Measurements from ENCODE around the gene PPARG. TPM values are rescaled to one million over a fixed set of nuclear protein-coding genes. Genes with fewer than 3 reads are reported as not detected.

Gene PPARG
- total RNA-seq, 1 donor from 2014 or later, result 10.1 TPM

DNA sequence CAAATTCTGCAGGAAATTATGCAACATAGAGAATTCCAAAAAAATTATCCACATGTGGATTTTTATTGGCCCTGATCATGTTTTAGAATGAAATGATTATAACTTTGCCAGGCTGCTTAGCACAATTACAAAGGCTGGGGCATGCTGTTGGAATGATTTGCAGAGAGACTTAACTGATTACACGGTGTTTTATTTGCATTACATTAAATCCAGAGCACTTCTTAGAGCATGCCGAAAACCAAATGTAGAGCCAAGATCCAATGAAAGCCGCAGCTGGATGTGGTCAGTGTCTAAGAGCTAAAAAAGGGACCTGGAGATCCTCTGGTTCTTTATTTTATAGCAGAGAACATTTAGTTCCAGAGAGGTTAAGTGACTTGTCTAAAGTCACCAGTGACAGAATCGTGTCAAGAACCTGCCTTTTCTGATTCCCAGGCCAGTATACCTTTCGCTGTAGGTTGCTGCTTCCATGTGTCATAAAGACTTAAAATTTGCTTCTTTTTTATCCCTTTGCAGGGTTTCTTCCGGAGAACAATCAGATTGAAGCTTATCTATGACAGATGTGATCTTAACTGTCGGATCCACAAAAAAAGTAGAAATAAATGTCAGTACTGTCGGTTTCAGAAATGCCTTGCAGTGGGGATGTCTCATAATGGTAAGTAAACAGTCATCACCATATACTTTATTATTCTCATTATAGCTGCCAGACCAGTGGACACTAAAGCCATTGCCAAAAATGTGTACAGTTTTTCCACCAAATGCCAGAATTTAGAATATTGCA lies 103.4 kb downstream of the PPARG start:
- no peaks in the 10 kb centered on the region for H3K27me3 Mint-ChIP-seq (ENCODE audit: low read depth)
- DNase-seq (ENCODE audit: low spot score in 2 of 2, unreplicated experiment in 2 of 2), result no peak
- H3K27ac Mint-ChIP-seq, result no peak overlapping the region
- H3K9me3 Mint-ChIP-seq, result peaks cover 11% of the 10 kb centered on the region
- peaks cover 12% of the 10 kb centered on the region for H3K36me3 Mint-ChIP-seq
- H3K4me3 Mint-ChIP-seq, result no peak overlapping the region
- TF ChIP-seq, protein P1, sequence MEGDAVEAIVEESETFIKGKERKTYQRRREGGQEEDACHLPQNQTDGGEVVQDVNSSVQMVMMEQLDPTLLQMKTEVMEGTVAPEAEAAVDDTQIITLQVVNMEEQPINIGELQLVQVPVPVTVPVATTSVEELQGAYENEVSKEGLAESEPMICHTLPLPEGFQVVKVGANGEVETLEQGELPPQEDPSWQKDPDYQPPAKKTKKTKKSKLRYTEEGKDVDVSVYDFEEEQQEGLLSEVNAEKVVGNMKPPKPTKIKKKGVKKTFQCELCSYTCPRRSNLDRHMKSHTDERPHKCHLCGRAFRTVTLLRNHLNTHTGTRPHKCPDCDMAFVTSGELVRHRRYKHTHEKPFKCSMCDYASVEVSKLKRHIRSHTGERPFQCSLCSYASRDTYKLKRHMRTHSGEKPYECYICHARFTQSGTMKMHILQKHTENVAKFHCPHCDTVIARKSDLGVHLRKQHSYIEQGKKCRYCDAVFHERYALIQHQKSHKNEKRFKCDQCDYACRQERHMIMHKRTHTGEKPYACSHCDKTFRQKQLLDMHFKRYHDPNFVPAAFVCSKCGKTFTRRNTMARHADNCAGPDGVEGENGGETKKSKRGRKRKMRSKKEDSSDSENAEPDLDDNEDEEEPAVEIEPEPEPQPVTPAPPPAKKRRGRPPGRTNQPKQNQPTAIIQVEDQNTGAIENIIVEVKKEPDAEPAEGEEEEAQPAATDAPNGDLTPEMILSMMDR (IDR thresholded peaks at IDR 0.05; ENCODE audit: unreplicated experiment), result no peak
- no peaks in the 10 kb centered on the region for H3K4me1 Mint-ChIP-seq

- peaks cover 8% of the 10 kb centered on the region for H3K36me3 Mint-ChIP-seq
- TF ChIP-seq, protein P1 (IDR thresholded peaks at IDR 0.05; ENCODE audit: unreplicated experiment), result no peak
- no peak overlapping the region for H3K27ac Mint-ChIP-seq
- H3K4me3 Mint-ChIP-seq, result no peak overlapping the region
- peaks cover 4% of the 10 kb centered on the region for H3K27me3 Mint-ChIP-seq (ENCODE audit: low read depth)
- no peak for DNase-seq (ENCODE audit: low spot score in 2 of 2, unreplicated experiment in 2 of 2)
- no peaks in the 10 kb centered on the region for H3K4me1 Mint-ChIP-seq
- peaks cover 5% of the 10 kb centered on the region for H3K9me3 Mint-ChIP-seq
Measured at GRCh38 chr3:12393894-12394293, 105.0 kb downstream of the PPARG start.

DNA sequence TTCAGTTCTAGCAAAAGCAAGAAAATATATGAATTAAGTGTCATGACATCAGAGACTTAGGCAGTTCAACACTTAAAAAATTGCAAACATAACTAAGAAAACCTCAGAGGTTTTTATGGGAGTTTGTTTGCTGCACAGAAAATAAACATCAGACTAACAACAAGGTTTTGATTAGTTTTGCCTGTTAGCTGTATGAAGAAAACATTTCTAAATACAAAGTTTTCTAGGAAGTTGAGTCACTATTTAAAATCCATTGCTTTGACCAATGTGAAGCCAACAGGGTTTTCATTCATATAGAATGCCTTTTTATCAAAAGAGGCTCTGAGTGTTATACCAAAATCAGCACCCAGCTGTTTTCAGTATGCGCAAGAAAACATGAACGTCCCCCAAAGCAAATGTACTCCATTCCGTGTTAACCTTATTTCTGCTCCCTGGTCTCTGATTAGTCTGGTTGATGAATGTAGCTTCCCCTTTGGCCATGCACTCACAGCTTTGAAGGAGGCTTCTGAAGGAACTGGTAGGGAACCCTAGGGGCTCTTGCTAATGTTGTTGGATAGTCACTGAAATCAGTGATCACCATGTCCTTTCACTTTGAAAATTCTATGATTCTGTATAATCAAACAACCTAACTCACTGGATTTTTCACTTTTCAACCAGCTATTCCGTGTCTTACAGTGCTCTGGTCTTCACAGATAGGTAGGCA lies 105.8 kb downstream of the PPARG start:
- Mint-ChIP-seq H3K4me3 (no peak overlapping the region), H3K36me3 (peaks cover under 1% of the 10 kb centered on the region), H3K4me1 (no peaks in the 10 kb centered on the region), H3K27ac (no peak overlapping the region), H3K27me3 (ENCODE audit: low read depth) (peaks cover 4% of the 10 kb centered on the region), H3K9me3 (no peaks in the 10 kb centered on the region)
- TF ChIP-seq, protein P1 (IDR thresholded peaks at IDR 0.05; ENCODE audit: unreplicated experiment), result no peak
- no peak for DNase-seq (ENCODE audit: low spot score in 2 of 2, unreplicated experiment in 2 of 2)

DNA sequence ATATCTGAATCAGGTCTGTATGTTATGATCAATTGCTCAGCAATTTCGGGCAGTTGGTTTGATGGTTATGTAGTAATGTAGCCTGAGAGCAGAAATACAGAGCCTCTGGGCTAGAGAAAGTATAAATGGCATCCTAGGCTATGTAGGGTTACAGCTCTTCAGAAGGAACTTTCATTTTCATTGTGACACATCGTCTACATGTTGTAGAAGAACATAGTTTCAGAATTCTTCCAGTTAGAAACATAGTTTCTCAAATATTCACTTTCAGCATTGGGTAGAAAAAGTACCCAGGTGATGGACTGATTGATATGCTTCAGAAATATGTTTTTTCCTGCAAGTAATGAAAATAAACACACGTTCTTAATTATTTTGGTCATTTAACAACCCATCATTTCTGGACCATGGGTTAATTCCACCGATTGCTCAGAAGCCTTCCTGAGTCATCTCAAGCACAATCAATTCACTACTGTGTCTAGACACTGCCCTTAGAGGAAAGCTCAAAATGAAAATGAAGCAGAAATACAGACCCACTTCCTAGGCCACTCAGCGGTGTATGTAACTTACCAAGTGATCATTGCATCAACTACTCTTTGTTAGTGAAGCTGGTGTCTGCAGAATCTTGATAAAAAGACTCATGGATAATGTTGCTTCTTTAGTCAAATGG lies 106.6 kb downstream of the PPARG start:
- no peaks in the 10 kb centered on the region for H3K36me3 Mint-ChIP-seq
- H3K4me1 Mint-ChIP-seq, result no peaks in the 10 kb centered on the region
- no peak overlapping the region for H3K27ac Mint-ChIP-seq
- no peaks in the 10 kb centered on the region for H3K9me3 Mint-ChIP-seq
- no peak overlapping the region for H3K4me3 Mint-ChIP-seq
- H3K27me3 Mint-ChIP-seq (ENCODE audit: low read depth), result peaks cover 4% of the 10 kb centered on the region
- TF ChIP-seq, protein P1 (IDR thresholded peaks at IDR 0.05; ENCODE audit: unreplicated experiment), result no peak
- DNase-seq (ENCODE audit: low spot score in 2 of 2, unreplicated experiment in 2 of 2), result no peak

GRCh38 chr3:12396471-12396870 lies 107.6 kb downstream of the PPARG start:
- no peaks in the 10 kb centered on the region for H3K4me1 Mint-ChIP-seq
- TF ChIP-seq, protein P1 (IDR thresholded peaks at IDR 0.05; ENCODE audit: unreplicated experiment), result no peak
- DNase-seq (ENCODE audit: low spot score in 2 of 2, unreplicated experiment in 2 of 2), result no peak

More at GRCh38 chr3:12396471-12396870, 107.6 kb downstream of the PPARG start:
- no peak overlapping the region for H3K27ac Mint-ChIP-seq
- no peak overlapping the region for H3K4me3 Mint-ChIP-seq
- no peaks in the 10 kb centered on the region for H3K9me3 Mint-ChIP-seq
- H3K27me3 Mint-ChIP-seq (ENCODE audit: low read depth), result peaks cover 4% of the 10 kb centered on the region
- H3K36me3 Mint-ChIP-seq, result no peaks in the 10 kb centered on the region

All from mesothelial cell of epicardium (in vitro differentiated cells).